Measurements from ENCODE around the gene CAMTA1. TPM values are rescaled to one million over a fixed set of nuclear protein-coding genes. Genes with fewer than 3 reads are reported as not detected.
A peak's percentile ranks its signal among the peaks of the same experiment; 100 is the strongest.
"Not testable (repeated sequence)": the region's sequence is repeated elsewhere in the genome, so short reads cannot be mapped to it uniquely, and the experiment has no call there.

Gene CAMTA1
- total RNA-seq, 1 donor from 2014 or later = 79.3 TPM

DNA sequence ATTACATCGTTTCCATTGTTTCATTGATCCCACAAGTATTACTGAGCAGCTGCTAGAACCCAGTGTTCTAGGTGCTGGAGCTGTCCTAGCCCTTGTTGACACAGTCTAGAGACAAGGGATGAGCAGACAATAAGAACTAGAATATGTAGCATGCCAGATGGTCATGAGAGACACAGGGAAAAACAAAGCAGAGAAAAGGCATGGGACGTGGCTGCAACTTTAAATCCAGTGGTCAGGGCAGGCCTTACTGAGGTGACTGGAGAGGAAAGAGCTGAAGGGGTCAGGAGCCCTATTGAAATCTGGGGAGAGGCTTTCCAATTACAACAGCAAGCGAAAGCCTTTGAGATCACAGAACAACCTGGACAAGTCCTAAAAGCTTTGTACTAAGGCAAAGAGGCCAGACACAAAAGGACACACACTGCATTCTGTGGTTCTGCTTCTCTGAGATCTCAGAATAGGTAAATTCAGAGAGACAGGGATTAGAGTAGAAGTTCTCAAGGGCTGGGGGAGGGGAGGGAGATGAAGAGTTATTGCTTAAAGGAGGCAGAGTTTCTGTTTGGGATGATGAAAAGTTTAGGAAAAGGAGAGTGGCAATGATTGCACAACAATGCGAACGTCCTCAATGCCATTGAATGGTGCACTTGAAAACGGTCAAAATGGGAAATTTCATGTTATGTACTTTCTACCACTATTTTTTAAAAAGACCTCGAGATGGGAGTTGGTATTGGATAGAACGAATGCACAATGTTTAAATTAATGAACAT, 518.5 kb downstream of the CAMTA1 start:
- DNase-seq (ENCODE audit: low read depth) = no peak

DNA sequence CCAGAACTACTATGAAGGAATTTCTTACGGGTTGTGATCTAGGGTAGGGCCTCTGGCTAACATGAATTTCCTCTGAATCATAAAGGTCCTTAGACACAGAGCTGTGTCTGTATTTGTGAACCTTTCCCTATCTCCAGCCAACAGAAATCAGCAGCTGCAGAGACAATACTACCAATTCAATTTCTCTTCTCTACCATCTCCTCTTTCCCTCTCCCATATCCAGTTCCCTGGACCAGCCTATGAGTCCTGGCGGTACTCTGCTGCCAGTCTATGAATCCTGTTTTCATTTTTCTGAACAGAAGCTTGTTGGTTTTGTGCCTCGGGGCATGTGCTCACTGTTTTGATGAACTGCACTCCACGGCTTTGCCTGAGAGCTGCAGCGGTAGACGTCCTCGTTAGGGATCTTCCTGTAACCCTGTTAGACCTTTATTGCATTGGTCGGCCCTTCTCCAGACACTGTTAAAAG, 527.9 kb downstream of the CAMTA1 start:
- peak; percentile 14 for DNase-seq (ENCODE audit: low read depth)

DNA sequence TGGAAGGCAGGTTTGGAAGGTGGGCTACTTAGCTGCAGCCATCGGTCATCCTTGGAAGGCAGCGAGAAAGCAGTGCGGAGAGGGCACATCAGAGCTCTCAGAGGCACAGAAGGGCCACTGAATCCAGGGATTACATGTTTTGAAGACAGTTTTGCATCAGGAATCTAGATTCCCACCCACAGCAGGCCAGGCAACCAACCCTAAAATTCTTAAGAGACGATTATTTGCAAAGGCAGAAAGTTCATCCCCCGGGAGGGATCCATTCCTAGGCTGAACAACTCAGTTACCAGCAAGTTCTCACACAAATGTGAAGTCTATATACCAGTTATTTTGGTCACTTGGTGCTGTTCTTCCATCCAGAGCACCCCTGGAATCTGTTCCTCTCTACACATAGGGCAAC, 528.6 kb downstream of the CAMTA1 start:
- DNase-seq (ENCODE audit: low read depth) = no peak

DNA sequence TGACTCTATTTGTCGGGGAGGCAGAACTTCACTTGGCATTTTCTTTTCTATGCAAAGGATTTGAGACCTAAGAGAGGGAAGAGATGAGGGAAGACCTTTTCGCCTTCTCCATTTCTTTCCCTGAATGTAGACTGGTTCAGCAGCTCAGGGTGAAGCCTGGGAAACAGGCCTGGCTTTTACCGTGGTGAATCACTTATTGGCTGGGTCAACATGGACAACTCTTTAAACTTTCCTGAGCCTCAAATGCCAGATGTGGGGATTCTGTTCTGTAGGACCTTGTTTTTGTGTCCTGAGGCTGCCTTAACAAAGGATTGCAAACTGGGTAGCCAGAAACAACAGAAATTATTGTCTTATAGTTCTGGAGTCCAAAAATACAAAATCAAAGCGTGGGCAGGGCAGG, 530.1 kb downstream of the CAMTA1 start:
- no peak for DNase-seq (ENCODE audit: low read depth)

DNA sequence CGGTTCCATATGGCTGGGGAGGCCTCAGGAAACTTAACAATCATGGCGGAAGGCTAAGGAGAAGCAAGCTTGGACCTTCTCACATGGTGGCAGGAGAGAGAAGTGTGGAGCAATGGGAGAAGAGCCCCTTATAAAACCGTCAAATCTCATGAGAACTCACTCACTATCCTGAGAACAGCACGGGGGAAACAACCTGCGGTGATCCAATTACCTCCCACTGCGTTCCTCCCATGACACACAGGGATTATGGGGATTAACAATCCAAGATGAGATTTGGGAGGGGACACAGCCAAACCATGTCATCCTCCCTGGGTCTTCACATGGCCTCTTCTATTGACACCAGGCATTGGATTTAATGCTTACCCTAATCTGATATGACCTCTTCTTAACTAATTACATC, 530.7 kb downstream of the CAMTA1 start:
- no peak for DNase-seq (ENCODE audit: low read depth)

DNA sequence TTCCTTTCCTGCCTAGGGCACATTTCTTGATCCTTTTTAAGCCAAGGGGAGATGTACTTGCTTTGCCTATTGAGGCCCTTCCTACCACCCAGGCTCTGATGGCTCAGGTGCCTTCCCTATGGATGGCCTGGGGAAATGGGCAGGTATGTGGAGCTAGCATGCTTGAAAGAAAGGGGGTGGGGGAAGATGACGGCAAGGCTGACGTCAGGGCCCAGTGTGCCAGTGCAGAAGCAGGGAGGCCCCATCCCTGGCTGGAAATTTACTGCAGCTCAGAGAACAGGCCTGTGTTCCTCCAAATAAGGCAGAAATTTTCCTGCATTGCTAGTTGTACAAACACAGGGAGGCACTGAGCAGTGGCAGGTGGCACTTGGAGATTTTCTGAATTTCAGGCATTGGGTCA, 532.6 kb downstream of the CAMTA1 start:
- DNase-seq (ENCODE audit: low read depth) = no peak

DNA sequence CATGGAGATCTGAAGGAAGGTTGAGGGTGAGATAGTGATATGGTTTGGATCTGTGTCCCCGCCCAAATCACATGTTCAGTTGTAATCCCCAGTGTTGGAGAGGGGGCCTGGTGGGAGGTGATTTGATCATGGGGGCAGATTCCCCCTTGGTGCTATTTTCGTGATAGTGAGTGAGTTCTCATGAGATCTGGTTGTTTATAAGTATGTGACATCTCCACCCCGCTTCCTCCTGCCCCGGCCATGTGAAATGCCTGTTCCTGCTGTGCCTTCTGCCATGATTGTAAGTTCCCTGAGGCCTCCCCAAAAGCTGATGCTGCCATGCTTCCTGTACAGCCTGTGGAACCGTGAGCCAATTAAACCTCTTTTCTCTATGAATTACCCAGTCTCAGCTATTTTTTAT, 533.9 kb downstream of the CAMTA1 start:
- no peak for DNase-seq (ENCODE audit: low read depth)

DNA sequence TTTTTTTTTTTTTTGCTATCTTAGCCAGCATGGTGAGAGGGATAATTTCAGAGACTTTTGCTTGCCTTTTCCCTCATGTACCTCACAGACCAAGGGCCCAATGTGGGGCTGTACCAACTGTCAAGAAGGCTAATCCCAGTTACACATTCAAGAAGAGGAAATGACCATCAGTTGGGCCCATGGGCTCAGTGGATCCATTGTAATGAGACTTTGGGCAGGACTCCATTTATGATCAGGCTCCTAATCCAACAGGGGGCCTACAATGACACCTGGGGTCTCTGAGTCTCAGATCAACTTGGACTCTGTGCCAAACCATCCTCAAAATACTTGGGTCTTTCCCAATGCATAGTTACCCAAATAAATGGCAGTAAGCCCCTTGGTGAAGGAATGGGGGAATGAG, 535.4 kb downstream of the CAMTA1 start:
- no peak for DNase-seq (ENCODE audit: low read depth)

DNA sequence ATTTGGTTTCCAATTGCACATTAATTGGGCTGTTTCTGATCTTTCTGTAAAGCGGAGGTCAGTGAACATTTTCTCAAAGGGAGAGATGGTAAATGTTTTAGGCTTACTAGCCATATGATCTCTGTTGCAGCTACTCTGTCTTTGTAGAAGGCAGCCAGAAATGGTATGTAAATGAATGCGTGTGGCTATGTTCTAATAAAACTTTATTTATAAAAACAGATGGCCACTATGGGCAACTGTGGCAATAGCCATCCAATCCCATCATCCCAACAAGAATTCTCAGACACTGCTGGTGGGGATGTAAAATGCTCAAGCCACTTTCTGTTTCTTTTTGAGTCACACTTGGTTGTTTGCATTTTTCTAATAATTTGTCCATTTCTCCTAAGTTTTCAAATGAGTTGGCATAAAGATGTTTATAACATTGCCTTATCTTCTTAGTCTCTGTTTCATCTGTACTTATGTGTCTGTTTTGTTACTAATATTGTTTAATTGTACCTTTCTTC, 537.1 kb downstream of the CAMTA1 start:
- DNase-seq (ENCODE audit: low read depth) = no peak

DNA sequence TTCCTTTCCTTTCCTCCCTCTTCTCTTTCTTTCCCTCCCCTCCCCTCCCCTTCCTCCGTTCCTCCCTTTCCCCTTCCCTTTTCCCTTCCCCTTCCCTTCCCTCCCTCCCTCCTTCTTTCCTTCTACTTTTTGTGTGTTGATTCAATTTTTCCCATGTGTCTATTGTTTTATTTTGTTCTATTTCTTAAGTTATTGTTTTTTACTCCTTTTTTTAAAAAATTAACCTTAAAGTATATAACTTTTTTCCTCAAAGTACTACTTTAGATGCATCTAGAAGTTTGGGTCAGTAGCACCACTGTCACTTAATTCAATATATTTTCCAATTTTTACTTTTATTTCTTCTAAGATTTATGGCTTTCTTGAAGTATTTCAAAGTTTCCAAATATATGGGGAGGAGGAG, 537.7 kb downstream of the CAMTA1 start:
- no peak for DNase-seq (ENCODE audit: low read depth)

DNA sequence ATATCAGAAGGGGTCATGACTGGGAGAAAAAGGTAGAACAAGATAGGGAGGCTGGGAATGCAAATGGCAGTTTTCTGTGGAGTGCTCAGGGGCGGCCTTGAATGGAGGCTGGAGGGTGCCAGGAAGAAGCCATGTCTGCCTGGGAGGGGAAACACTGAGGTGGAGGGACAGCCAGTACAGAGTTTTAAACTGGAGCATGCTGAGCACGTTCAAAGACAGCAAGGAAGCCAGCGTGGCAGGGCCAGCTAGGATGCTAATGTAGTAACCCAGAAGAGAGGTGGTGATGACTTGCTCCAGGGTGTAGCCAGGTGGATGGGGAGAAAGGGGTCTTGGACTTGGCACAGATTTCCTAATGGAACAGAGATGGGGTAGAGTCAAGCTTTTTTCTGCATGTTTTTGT, 540.0 kb downstream of the CAMTA1 start:
- no peak for DNase-seq (ENCODE audit: low read depth)

DNA sequence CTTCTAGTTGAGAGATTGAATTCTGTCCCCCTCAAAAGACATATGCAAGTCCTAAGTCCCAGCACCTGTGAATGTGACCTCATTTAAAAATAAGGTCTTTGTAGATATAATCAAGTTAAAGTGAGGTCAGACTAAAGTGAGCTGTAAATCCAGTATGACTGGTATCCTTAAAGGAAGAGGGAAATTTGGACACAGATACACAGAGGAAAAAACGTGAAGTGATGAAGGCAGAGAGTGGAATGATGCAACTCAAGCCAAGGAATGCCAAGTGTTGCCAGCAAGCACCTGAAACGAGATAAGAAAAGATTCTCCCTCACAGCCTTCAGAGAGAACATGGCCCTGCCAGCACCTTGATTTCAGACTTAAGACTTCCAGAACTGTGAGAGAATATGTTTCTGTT, 541.1 kb downstream of the CAMTA1 start:
- DNase-seq (ENCODE audit: low read depth) = no peak

DNA sequence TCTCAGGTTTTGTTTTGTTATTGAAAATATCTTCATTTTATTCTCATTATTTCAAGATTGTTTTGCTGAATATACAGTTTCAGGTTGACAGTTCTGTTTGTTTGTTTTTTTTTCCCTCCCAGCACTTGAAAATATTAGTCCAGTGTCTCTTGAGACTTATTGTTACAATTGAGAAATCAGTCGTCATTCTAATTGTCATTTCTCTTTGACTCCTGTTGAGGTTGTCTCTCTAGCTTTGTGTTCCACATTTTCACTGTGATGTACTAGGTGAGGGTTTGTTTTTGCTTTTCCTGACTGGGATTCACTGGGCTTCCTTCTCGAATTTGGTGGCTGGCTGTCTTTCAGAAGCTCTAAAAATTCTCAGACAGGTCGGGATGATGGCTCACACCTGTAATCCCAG, 542.6 kb downstream of the CAMTA1 start:
- DNase-seq (ENCODE audit: low read depth) = no peak

DNA sequence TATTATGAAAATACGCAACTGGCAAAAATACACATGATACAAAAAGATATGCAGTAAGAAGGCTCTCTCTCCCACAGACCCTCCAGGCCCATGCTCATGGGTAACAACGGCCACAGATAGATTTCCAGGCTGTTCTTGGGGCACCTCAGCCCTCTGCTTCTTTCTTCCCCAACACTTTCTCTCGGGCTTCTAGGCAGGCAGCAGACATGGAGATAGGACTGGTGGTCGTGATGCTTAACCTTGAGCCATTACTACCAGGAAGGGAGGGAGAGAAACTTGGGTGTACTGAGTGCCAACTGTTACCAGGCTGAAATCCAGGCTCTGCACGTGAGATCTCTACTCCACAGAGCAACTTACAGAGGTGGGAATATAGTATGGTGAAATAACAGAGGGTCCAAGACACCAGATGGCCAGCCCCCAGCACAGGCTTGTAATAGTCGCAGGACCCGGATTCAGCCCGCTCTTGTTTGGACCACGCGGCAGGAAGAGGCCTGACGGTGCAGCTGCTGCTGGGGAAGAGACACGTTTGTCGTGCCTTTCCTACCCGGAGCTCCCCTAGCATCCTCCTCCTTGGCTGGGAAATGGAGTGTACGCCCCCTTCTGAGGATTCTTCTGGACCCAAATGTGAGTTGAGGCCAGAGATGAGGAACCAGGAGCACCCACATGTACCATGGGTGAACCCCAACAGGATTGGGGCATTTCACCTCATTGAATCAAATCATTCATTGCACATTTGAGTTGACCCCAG, 544.8 kb downstream of the CAMTA1 start:
- DNase-seq (ENCODE audit: low read depth) = no peak

DNA sequence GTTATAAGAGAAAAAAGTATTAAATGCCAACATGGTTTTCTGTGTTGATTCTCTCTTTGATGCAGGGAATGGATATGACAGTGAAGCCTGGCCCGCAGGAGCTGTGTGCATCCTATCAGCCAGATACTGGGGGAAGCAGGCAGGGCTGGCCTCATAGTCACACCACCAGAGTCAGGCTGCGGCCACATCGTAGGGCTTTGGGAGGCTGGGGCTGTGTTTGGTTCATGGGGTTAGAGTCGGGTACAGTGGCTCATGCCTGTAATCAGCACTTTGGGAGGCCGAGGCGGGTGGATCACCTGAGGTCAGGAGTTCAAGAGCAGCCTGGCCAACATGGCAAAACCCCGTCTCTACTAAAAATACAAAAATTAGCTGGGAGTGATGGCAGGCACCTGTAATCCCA, 545.5 kb downstream of the CAMTA1 start:
- not testable (repeated sequence) for DNase-seq (ENCODE audit: low read depth)

DNA sequence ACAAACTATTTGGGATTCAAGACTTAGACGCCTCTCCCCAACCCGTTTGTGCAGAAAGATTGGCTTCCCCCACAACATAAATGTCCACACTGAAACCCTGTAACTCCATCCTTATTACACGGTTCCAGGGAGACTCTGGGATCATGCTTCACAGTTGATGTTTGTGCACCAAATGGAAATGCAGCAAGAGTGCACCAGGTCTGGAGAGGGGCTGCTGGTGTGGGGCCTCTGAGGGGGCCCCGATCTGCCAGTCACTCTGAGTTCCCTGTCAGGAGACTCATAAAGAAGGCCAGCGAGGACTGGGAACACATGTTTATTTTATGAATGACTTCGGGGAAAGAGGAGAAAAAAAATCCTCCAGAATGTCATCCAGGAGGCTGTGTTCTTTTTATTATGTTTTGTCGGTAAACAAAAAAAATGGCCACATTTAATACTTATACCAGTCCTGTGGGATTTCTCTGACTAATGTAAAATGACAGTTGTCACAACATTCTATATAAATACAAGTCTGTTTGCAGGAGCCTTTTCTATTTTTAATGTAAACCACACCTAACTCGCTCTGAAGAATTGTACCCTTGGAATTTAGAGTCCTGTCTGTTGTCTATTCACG, 546.8 kb downstream of the CAMTA1 start:
- DNase-seq (ENCODE audit: low read depth) = no peak

DNA sequence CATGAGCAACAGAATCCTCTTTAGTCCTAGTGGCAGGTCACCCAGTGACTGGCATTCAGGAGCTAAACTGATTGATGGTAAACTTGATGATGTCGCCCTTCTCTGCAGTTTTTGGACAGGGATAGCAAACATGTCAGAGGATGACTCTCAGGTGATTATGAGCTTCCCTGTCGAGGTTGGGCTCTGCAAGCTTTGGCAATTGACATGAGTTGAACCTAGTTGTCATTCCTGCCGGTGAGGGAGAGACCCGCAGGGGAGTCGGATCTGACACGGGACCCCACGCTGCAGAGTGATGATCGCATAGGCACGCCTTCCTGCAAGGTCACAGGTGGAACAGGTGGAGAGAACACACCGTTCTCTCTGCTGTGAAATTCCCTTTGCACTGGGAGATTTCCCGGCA, 547.8 kb downstream of the CAMTA1 start:
- no peak for DNase-seq (ENCODE audit: low read depth)

DNA sequence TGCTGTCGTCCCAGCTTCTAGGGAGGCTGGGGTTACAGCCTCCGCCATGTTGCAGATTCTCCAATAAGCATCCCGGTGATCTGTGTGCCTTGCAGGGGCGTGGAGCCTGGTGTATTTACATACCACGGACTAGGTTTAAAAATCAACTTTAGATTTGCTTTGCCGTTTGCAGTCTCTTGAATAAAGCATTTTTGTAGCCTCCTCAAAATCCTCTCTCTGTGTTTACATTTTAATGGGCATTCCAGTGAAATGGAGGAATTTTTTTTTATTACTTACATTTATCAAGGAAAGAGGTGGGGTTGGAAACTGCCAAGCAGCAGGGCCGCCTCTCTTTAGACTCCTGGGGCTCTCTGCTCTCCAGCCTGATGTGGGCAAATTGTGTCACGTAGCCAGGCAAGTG, 548.4 kb downstream of the CAMTA1 start:
- no peak for DNase-seq (ENCODE audit: low read depth)

DNA sequence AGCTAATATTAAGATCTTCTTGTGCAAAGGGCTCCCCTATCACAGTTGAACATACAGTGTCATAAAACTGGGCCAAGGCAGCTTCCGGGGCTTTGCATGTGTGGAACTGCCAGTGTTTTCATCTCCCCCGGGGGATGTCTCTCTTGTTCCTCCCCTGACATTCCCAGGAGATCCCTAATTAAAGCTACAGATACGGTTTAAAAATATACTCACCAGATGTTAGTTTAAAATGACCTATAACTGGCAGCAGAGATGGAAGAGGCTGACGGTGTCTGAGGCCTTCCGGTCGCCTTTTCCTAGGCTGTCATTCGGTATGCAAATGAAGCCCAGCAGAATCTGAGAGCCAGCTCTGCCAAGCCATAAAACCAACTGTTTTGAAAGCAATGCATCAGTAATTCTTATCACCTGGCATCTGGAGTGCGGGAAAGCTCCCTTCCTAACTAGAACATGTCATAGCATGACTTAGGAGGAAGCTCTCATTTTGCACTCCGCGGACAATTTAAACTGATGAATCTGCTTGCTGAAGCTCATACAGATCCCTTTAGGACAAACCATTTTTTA, 549.3 kb downstream of the CAMTA1 start:
- DNase-seq (ENCODE audit: low read depth) = peak; percentile 77

DNA sequence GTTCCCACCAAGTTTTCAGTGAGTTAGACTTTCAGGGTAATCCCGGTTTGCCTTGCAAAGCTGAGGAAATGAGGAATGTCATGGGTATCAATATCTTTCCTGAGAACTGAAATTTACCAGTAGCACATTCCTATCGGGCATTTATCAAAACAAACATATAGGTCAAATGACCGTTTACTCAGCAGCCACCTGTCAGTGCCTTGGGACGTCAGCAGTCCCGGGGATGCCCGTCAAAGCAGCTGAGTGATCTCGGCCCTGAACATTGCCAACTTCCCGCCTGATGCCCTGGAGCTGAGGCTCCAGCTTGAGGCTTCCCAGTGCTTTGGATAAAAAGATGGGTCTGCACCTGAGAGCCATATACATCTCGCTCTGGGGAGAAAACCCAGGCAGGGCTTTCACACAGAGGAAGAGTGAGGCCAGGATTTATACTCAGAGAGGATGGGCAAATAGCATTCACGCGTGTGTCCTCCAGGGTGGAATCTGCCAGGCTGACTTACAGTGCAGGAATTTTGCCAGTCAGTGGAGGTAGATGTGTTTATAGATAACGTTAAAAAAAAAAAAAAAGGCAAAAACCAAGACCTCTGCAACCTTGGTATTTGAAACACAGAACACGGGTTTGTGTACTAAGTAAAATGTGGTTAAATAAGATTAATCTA, 550.1 kb downstream of the CAMTA1 start:
- peak; percentile 29 for DNase-seq (ENCODE audit: low read depth)

DNA sequence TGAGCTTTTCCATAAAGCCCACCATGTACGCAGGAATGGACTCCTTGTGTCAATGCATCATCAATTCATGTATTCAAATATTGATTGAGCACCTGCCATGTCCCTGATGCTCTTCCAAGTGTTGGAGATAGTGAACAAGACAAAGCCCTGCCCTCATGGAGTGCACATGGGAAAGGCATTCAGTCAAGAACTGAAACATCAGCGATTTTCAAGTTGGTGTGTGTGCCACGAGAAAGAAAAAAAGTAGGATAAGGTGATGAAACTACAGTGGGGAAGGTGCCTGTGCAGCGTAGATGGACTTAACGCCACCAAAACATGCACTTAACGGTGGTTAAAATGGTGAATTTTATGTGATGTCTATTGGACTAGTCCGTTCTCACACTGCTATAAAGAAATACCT, 553.2 kb downstream of the CAMTA1 start:
- DNase-seq (ENCODE audit: low read depth) = no peak

DNA sequence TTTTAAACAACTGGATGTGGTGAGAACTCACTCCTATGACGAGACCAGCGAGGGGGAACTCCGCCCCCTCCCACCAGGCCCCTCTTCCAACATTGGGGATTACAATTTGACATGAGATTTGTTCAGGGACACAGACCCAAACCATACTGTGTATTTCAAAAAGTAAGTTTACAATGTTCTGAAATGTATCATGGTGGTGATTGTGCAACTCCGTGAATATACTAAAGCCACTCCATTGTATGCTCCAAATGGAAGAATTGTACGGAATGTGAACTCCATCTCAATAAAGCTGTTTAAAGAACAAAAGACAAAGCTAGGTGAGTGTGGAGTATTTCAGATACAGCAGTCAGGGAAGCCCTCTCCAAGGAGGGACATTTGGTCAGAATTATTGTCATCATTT, 553.8 kb downstream of the CAMTA1 start:
- DNase-seq (ENCODE audit: low read depth) = no peak
